Adipose tissue (tissue), 3 donors: Measurements from ENCODE around the gene LDLR. TPM values are rescaled to one million over a fixed set of nuclear protein-coding genes. Genes with fewer than 3 reads are reported as not detected.
"Not testable (repeated sequence)": the region's sequence is repeated elsewhere in the genome, so short reads cannot be mapped to it uniquely, and the experiment has no call there.

Experiments
- H3K27ac ChIP-seq: one replicate; pipeline ENCODE4 v1.5.1; 2013; ENCODE audit warnings: low read depth, low read length
- WGBS, 3 donors: extraction: QIAGEN DNeasy Blood & Tissue Kit; methylation state at CpG; one replicate each; pipeline ENCODE4 v1.1.7; 2013; 5-methylcytosine and 5-hydroxymethylcytosine counted together
- polyA plus RNA-seq, 3 donors: library from polyadenylated mRNA; stranded (reverse); fragments of 200-250 nt; gene quantifications; one replicate each; pipeline ENCODE4 v1.2.3, GENCODE V29; 2013
- donor health status: healthy with polysubstance abuse.
- donor health status: Bipolar disorder and iron deficiency.
- donor health status: healthy.

Gene LDLR
- polyA plus RNA-seq, 3 donors, result 17.5 to 247 (median 49.3) TPM

DNA sequence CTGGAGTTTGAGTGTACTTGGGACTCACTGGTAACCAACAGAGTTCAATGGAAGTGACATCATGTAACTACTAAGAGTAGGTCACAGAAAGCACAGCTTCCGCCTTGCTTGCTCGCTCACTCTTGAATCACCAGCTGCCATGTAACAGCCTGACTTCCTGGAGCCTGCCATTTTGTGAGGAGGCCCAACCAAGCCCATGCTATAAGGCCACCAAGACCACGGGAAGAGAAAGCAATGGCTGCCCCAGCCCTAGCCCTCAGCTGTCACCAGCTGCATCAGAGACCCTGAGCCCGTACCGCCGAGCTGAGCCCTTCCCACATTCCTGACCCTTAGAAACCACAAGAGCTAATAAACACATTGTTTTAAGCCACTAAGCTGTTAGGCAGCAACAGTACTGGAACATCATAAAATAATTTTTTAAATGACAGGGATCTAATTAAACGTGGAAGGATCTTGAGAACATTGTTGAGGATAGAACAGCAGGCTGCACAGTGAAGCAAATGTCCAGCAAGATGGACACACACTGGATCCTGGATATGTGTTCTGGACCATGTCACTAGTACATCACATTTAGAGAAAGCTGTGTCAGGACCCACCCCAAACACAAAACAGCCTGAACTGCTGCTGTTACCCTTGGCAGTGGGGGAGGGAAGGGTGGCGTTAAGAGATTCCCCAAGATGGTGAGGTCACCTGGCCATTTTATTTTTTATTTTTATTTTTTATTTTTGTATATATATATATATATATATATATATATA is 21.7 kb upstream of the LDLR start:
- 95 to 97% (median 96%) methylated on average over 8 of the region's 8 CpGs for WGBS, 3 donors
- H3K27ac ChIP-seq, result no peak overlapping the region

GRCh38 chr19:11069561-11069960 is 19.7 kb upstream of the LDLR start:
- H3K27ac ChIP-seq, result no peak overlapping the region
- 64 to 89% (median 73%) methylated on average over 9 of the region's 9 CpGs for WGBS, 3 donors

GRCh38 chr19:11070123-11070522 is 19.1 kb upstream of the LDLR start:
- 93 to 100% (median 95%) methylated on average over 4 of the region's 4 CpGs for WGBS, 3 donors
- no peak overlapping the region for H3K27ac ChIP-seq

DNA sequence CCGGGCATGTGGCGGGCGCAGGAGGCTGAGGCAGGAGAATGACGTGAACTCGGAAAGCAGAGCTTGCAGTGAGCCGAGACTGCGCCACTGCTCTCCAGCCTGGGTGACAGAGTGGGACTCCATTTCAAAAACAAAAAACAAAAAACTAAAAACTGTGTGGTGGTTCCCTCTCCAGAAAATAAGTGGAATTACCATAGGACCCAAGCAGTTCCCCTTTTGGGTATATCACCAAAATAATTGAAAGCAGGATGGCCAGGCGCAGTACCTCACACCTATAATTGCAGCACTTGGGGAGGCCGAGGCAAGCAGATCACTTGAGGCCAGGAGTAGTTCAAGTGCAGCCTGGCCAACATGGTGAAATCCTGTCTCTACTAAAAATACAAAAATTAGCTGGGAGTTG is 15.7 kb upstream of the LDLR start:
- no peak overlapping the region for H3K27ac ChIP-seq
- WGBS, 3 donors, result 95 to 96% (median 95%) methylated on average over 9 of the region's 9 CpGs

DNA sequence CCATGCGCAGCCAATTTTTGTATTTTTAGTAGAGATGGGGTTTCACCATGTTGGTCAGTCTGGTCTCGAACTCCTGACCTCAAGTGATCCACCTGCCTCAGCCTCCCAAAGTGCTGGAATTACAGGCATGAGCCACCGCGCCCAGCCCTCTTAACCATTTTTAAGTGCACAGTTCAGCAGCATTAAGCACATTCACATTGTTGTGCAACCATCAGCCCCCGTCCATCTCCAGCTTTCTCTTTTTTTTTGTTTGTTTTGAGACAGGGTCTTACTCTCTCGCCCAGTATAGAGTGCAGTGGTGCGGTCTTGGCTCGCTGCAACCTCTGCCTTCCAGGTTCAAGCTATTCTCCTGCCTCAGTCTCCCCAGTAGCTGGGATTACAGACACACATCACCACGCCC is 12.5 kb upstream of the LDLR start:
- not testable (repeated sequence) for H3K27ac ChIP-seq
- WGBS, 3 donors, result 94 to 95% (median 95%) methylated on average over 9 of the region's 9 CpGs

DNA sequence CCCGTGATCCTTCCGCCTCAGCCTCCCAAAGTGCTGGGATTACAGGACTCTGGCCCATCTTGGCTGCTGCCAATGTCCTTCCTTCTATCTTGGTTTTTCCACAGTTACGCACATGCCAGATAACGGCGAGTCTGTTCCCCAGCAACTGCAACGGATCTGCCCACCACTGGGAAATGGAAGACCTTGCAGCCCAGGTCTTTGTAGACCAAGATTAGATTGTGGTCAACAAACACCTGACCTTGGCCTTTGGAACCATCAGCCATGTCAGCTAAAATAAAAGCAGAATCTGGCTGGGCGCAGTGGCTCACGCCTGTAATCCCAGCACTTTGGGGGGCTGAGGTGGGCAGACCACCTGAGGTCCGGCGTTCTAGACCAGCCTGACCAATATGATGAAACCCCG is 10.4 kb upstream of the LDLR start:
- 65 to 96% (median 95%) methylated on average over 11 of the region's 11 CpGs for WGBS, 3 donors

DNA sequence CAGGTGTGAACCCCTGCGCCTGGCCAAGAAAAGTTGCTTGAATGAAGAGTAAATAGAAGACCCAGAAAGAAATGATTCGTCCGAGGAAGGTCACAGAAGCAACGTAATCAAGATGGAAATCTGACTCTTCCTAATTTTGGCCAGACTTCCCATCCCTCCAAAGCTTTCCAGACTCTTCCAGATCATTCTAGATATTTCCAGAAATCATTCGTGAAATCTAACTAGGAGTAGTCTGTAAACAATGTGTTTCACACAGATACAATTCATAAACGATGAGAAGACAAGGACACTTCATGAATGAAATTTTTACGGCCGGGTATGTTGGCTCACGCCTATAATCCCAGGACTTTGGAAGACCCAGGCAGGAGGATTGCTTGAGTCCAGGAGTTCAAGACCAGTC is 9.3 kb upstream of the LDLR start:
- WGBS, 3 donors, result 80 to 93% (median 91%) methylated on average over 9 of the region's 9 CpGs
- H3K27ac ChIP-seq, result no peak overlapping the region

More for the DNA sequence above, 10.4 kb upstream of the LDLR start:
- no peak overlapping the region for H3K27ac ChIP-seq

DNA sequence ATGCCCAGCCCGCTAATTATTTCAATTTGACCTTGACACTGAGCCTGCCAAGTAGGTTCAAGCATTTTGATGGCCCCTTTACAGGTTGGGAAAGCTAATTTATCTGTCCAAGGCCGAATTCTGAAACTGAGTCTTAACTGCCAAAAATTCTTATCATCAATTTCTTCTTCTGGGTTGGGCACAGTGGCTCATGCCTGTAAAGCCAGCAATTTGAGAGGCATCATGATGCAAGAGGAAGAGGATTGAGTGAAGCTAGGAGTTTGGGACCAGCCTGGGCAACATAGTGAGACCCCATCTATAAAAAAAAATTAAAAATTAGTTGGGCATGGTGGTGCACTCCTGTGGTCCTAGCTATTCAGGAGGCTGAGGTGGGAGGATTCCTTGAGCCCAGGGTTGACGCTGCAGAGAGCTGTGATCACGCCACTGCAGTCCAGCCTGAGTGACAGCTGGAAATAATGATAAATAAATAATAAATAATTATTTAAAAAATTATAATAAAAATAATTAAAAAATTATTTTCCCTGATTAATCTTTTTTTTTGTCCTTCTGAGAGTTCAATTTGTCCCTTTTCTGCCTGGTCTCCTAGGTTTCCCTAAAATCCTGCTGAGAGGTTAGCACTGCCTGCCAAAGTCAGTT is 1.3 kb upstream of the LDLR start:
- no peak overlapping the region for H3K27ac ChIP-seq
- 32 to 89% (median 85%) methylated on average over 4 of the region's 4 CpGs for WGBS, 3 donors

DNA sequence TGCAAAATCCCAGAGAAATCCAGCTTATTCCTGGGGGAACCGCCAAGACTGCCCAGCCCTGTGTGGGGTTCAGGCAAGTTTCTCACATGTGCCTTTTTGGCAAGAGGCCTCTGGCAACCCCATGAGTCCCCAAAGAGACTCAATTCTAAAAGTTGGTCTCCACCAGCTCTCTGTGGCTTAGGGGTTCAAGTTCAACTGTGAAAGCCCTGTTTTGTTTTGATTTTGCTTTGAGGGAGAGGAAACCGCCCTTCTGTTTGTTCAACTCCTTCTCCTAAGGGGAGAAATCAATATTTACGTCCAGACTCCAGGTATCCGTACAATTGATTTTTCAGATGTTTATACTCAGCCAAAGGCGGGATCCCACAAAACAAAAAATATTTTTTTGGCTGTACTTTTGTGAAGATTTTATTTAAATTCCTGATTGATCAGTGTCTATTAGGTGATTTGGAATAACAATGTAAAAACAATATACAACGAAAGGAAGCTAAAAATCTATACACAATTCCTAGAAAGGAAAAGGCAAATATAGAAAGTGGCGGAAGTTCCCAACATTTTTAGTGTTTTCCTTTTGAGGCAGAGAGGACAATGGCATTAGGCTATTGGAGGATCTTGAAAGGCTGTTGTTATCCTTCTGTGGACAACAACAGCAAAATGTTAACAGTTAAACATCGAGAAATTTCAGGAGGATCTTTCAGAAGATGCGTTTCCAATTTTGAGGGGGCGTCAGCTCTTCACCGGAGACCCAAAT is 583 bp upstream of the LDLR start:
- H3K27ac ChIP-seq, result peak overlapping the region; percentile 83
- 4 to 31% (median 22%) methylated on average over 11 of the region's 11 CpGs for WGBS, 3 donors

DNA sequence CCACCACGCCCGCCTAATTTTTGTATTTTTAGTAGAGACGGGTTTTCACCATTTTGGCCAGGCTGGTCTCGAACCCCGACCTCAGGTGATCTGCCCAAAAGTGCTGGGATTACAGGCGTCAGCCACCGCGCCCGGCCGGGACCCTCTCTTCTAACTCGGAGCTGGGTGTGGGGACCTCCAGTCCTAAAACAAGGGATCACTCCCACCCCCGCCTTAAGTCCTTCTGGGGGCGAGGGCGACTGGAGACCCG is 676 bp downstream of the LDLR start:
- H3K27ac ChIP-seq, result peak overlapping the region; percentile 22
- 0 to 1% (median 0%) methylated on average over 15 of the region's 15 CpGs for WGBS, 3 donors

DNA sequence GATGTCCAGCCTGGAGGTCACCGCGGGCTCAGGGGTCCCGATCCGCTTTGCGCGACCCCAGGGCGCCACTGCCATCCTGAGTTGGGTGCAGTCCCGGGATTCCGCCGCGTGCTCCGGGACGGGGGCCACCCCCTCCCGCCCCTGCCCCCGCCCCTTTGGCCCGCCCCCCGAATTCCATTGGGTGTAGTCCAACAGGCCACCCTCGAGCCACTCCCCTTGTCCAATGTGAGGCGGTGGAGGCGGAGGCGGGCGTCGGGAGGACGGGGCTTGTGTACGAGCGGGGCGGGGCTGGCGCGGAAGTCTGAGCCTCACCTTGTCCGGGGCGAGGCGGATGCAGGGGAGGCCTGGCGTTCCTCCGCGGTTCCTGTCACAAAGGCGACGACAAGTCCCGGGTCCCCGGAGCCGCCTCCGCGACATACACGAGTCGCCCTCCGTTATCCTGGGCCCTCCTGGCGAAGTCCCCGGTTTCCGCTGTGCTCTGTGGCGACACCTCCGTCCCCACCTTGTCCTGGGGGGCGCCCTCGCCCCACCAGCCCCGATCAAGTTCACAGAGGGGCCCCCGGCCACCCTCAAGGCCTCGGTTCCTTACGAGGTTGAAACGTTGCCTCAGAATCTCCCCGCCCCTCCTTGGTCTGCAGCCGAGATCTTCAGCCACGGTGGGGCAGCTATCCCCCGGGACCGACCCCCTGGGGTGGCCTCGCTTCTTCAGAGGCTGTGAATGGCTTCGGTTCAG is 1.2 kb downstream of the LDLR start:
- WGBS, 3 donors, result 0 to 1% (median 0%) methylated on average over 41 to 64 of the region's 64 CpGs
- peak overlapping the region; percentile 98 for H3K27ac ChIP-seq

GRCh38 chr19:11090997-11091702 is 1.9 kb downstream of the LDLR start:
- WGBS, 3 donors, result 25 to 38% (median 30%) methylated on average over 11 of the region's 11 CpGs
- peak overlapping the region; percentile 98 for H3K27ac ChIP-seq

GRCh38 chr19:11091703-11092153 is 2.5 kb downstream of the LDLR start:
- WGBS, 3 donors, result 4 to 32% (median 11%) methylated on average over 8 of the region's 8 CpGs
- peak overlapping the region; percentile 98 for H3K27ac ChIP-seq

DNA sequence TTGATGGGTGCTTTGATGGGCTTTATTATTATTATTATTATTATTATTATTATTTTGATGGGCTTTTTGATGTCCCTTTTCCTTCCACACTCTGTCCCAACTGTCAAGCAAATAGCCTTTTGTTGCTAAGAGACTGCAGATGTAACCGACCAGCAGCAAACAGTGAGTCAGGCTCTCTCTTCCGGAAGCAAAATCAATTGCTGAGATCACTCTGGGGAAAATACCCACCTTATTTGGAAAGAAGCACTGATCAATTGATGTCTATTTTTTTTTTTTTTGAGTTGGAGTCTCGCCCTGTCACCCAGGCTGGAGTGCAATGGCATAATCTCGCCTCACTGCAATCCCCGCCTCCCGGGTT is 2.9 kb downstream of the LDLR start:
- no peak overlapping the region for H3K27ac ChIP-seq
- WGBS, 3 donors, result 42 to 54% (median 43%) methylated on average over 6 of the region's 6 CpGs

GRCh38 chr19:11093689-11094238 is 4.5 kb downstream of the LDLR start:
- 82 to 91% (median 91%) methylated on average over 15 of the region's 15 CpGs for WGBS, 3 donors
- H3K27ac ChIP-seq, result no peak overlapping the region

GRCh38 chr19:11094520-11094894 is 5.2 kb downstream of the LDLR start:
- H3K27ac ChIP-seq, result peak overlapping the region; percentile 54
- WGBS, 3 donors, result 69 to 82% (median 76%) methylated on average over 4 of the region's 4 CpGs

- H3K27ac ChIP-seq, result no peak overlapping the region
- 46 to 67% (median 49%) methylated on average over 10 of the region's 10 CpGs for WGBS, 3 donors
Measured at GRCh38 chr19:11096210-11096841, 7.1 kb downstream of the LDLR start.

- H3K27ac ChIP-seq, result not testable (repeated sequence)
- WGBS, 3 donors, result 95 to 96% (median 95%) methylated on average over 6 of the region's 6 CpGs
Measured at GRCh38 chr19:11097367-11097766, 8.1 kb downstream of the LDLR start.
